Mucosa of descending colon (tissue), 3 donors: ENCODE results near the gene NFIC. TPM values are rescaled to one million over a fixed set of nuclear protein-coding genes. Genes with fewer than 3 reads are reported as not detected.

Experiments used
- ATAC-seq: fragments of 200-7000 bp; cut with Tn5 transposase; one replicate; pipeline ENCODE4 v1.9.1; 2020; ENCODE audit warnings: mild to moderate bottlenecking, moderate library complexity
- DNase-seq, 3 donors: peaks; one replicate each; pipeline ENCODE4 v3.0.0-alpha.2; 2020
- H3K36me3 ChIP-seq: fragments of 200-600 bp; one replicate; pipeline ENCODE4 v1.8.0; 2021; ENCODE audit warnings: low read depth, mild to moderate bottlenecking
- H3K4me1 ChIP-seq: fragments of 200-600 bp; one replicate; pipeline ENCODE4 v1.8.0; 2021; ENCODE audit warnings: low read depth, mild to moderate bottlenecking
- H3K4me3 ChIP-seq: fragments of 200-600 bp; one replicate; pipeline ENCODE4 v1.8.0; 2021; ENCODE audit warnings: mild to moderate bottlenecking
- H3K9me3 ChIP-seq: fragments of 200-600 bp; one replicate; pipeline ENCODE4 v1.8.0; 2021; ENCODE audit warnings: mild to moderate bottlenecking
- CTCF ChIP-seq: fragments of 200-600 bp; IDR thresholded peaks from one replicate; pipeline ENCODE4 v1.8.0; 2022; ENCODE audit warnings: antibody characterized with exemption, mild to moderate bottlenecking
- intact Hi-C, 2 donors: fragments of 100-400 bp; cut with DNase I in 1 of 2; cut with micrococcal nuclease in 1 of 2; formaldehyde crosslinking; loops; one replicate each; pipeline versions ENCODE4 v1.11.0 to v1.11.1; 2022; cut with DNase I, micrococcal nuclease
- total RNA-seq, 3 donors: library from RNA; stranded (reverse); fragmentation: NEBNext Ultra II Directional in 2 of 3; extraction: Animal tissue kit (Norgen Biotek cat#: 25700) in 2 of 3; gene quantifications; one replicate each; pipeline versions ENCODE4 v1.2.1 to v1.2.4, GENCODE V29; 2021 to 2023
- donor health status: DM: no; HTN: no; CAD: no; lungs with moderate emphysema.
- donor health status: DM: no; HTN: no; CAD: no.
- donor health status: DM: no; HTN: yes; CAD: no.

NFIC gene
- total RNA-seq, 3 donors from 2014 or later = 38.4 to 210 (median 79.3) TPM

GRCh38 chr19:3433313-3433712 is 66.9 kb downstream of the NFIC start:
- H3K4me1 ChIP-seq = peaks cover 16% of the 10 kb centered on the region
- ATAC-seq = no peak

GRCh38 chr19:3433805-3434540 is 67.6 kb downstream of the NFIC start:
- intact Hi-C loops = no loop called here
- no peak for TF ChIP-seq CTCF

More at GRCh38 chr19:3433313-3433712, 66.9 kb downstream of the NFIC start:
- Histone ChIP-seq H3K36me3 (no peaks in the 10 kb centered on the region), H3K9me3 (no peaks in the 10 kb centered on the region), H3K4me3 (no peak overlapping the region)
- intact Hi-C loops = no loop called here
- TF ChIP-seq CTCF = no peak
- no peak for DNase-seq

GRCh38 chr19:3434630-3435553 is 68.5 kb downstream of the NFIC start:
- DNase-seq (peak; percentile 96 to 98 (median 97)), ATAC-seq (peak; percentile 99)
- intact Hi-C loops = no loop called here
- no peaks in the 10 kb centered on the region for H3K9me3 ChIP-seq
- TF ChIP-seq CTCF = no peak
- H3K36me3 ChIP-seq = no peaks in the 10 kb centered on the region
- peak overlapping the region; percentile 25 for H3K4me3 ChIP-seq
- peaks cover 12% of the 10 kb centered on the region for H3K4me1 ChIP-seq

More at GRCh38 chr19:3433805-3434540, 67.6 kb downstream of the NFIC start:
- Histone ChIP-seq H3K4me3 (no peak overlapping the region), H3K9me3 (no peaks in the 10 kb centered on the region), H3K4me1 (peaks cover 16% of the 10 kb centered on the region), H3K36me3 (no peaks in the 10 kb centered on the region)
- ATAC-seq = no peak
- DNase-seq = no peak

- H3K36me3 ChIP-seq = no peaks in the 10 kb centered on the region
- H3K9me3 ChIP-seq = no peaks in the 10 kb centered on the region
- DNase-seq (peak in 2 of 3 donors; percentile 74 to 76), ATAC-seq (peak; percentile 71)
- intact Hi-C loops = no loop called here
- H3K4me1 ChIP-seq = peaks cover 3% of the 10 kb centered on the region
- peak; percentile 43 for TF ChIP-seq CTCF
- H3K4me3 ChIP-seq = no peak overlapping the region
Observed at GRCh38 chr19:3440082-3440481, 73.7 kb downstream of the NFIC start.

- Histone ChIP-seq H3K9me3 (no peaks in the 10 kb centered on the region), H3K36me3 (no peaks in the 10 kb centered on the region), H3K4me1 (peaks cover 3% of the 10 kb centered on the region), H3K4me3 (no peak overlapping the region)
- intact Hi-C loops = no loop called here
- no peak for DNase-seq
- no peak for ATAC-seq
- no peak for TF ChIP-seq CTCF
Observed at GRCh38 chr19:3441089-3441985, 75.0 kb downstream of the NFIC start.
